ENCODE data around the gene HNRNPH1.

DNA sequence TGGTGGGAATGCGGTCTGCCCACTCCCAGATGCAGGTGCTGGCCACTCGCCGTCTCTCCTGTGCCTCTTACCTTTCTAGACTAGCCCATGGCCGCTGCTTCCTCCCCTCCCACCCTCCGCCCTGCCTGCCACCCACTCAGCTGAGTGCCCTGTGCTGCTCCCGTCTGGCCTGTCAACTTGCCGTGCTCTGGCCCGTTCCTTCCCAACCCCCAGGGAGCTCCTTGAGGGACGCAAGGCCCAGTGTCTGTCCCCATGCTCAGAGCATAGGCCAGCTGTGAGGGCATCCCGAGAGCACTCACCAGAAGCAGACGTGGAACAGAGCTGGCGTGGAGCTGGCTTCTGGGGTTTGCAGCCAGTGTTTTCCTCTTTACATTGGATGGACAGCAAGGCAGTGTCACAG, 20.2 kb downstream of the HNRNPH1 start:
- TF ChIP-seq, protein P1, sequence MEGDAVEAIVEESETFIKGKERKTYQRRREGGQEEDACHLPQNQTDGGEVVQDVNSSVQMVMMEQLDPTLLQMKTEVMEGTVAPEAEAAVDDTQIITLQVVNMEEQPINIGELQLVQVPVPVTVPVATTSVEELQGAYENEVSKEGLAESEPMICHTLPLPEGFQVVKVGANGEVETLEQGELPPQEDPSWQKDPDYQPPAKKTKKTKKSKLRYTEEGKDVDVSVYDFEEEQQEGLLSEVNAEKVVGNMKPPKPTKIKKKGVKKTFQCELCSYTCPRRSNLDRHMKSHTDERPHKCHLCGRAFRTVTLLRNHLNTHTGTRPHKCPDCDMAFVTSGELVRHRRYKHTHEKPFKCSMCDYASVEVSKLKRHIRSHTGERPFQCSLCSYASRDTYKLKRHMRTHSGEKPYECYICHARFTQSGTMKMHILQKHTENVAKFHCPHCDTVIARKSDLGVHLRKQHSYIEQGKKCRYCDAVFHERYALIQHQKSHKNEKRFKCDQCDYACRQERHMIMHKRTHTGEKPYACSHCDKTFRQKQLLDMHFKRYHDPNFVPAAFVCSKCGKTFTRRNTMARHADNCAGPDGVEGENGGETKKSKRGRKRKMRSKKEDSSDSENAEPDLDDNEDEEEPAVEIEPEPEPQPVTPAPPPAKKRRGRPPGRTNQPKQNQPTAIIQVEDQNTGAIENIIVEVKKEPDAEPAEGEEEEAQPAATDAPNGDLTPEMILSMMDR (IDR thresholded peaks at IDR 0.05): no peak
- TF ChIP-seq EZH2 (IDR thresholded peaks at IDR 0.05): no peak
- TF ChIP-seq EZH2phosphoT487 (IDR thresholded peaks at IDR 0.05): no peak

Data from neural progenitor cell (in vitro differentiated cells).